Neural cell (in vitro differentiated cells): ENCODE measurements around the gene PSRC1. TPM values are rescaled to one million over a fixed set of nuclear protein-coding genes. Genes with fewer than 3 reads are reported as not detected.

Experiments used
- H2AFZ ChIP-seq: fragments of 200-600, 300-800 bp; sonication (generic), shearing (Covaris generic); 2 replicates; pipeline ENCODE4 v1.6.0; 2014; ENCODE audit warnings: low read depth, mild to moderate bottlenecking, antibody characterized with exemption, low read length, moderate library complexity
- H3F3A ChIP-seq: fragments of 200-600 bp; shearing (Covaris generic); 2 replicates; pipeline ENCODE4 v1.6.1; 2016; ENCODE audit warnings: mild to moderate bottlenecking, moderate library complexity, mixed read lengths, antibody characterized with exemption, low read length; ENCODE audit not compliant: insufficient read depth, poor library complexity, severe bottlenecking
- H3K27ac ChIP-seq: fragments of 200-600, 300-800 bp; sonication (generic), shearing (Covaris generic); 2 replicates; pipeline ENCODE4 v1.5.1; 2014; ENCODE audit warnings: mild to moderate bottlenecking, low read length, moderate library complexity
- H3K27me3 ChIP-seq: fragments of 300-800, 200-600 bp; sonication (generic), shearing (Covaris generic); 2 replicates; pipeline ENCODE4 v1.6.0; 2014; ENCODE audit warnings: mild to moderate bottlenecking, low read depth, low read length, moderate library complexity; ENCODE audit not compliant: insufficient read depth
- H3K36me3 ChIP-seq: fragments of 300-800, 200-600 bp; sonication (generic), shearing (Covaris generic); 2 replicates; pipeline ENCODE4 v1.5.1; 2014; ENCODE audit warnings: mild to moderate bottlenecking, antibody characterized with exemption, low read length, moderate library complexity; ENCODE audit not compliant: insufficient read depth
- H3K4me2 ChIP-seq: fragments of 300-800, 200-600 bp; sonication (generic), shearing (Covaris generic); 2 replicates; pipeline ENCODE4 v1.6.0; 2014; ENCODE audit warnings: mild to moderate bottlenecking, low read length
- H3K4me3 ChIP-seq: fragments of 300-800, 200-600 bp; sonication (generic), shearing (Covaris generic); 2 replicates; pipeline ENCODE4 v1.5.1; 2014; ENCODE audit warnings: mild to moderate bottlenecking, low read length, moderate library complexity
- H3K79me2 ChIP-seq: fragments of 200-600 bp; shearing (Covaris generic); replicated peaks from 2 replicates; pipeline ENCODE4 v1.6.0; 2014; ENCODE audit warnings: mild to moderate bottlenecking, low read length, moderate library complexity; ENCODE audit not compliant: insufficient read depth
- H3K9ac ChIP-seq: fragments of 300-800, 200-600 bp; sonication (generic), shearing (Covaris generic); 2 replicates; pipeline ENCODE4 v1.6.1; 2016; ENCODE audit warnings: mild to moderate bottlenecking, low read length, mixed read lengths
- H3K9me2 ChIP-seq: fragments of 200-600 bp; shearing (Covaris generic); 2 replicates; pipeline ENCODE4 v1.6.1; 2016; ENCODE audit warnings: mild to moderate bottlenecking, low read length, mixed read lengths; ENCODE audit not compliant: insufficient read depth
- H3K9me3 ChIP-seq: fragments of 200-600, 300-800 bp; sonication (generic), shearing (Covaris generic); 2 replicates; pipeline ENCODE4 v1.6.1; 2016; ENCODE audit warnings: mild to moderate bottlenecking, mixed run types, low read length, moderate library complexity, mixed read lengths
- H4K20me1 ChIP-seq: fragments of 200-600 bp; shearing (Covaris generic); 2 replicates; pipeline ENCODE4 v1.6.1; 2016; ENCODE audit warnings: mild to moderate bottlenecking, mixed run types; ENCODE audit not compliant: insufficient read depth
- CTCF ChIP-seq: fragments of 450-650 bp; IDR thresholded peaks from 2 replicates; pipeline ENCODE4 v1.5.1; 2014; ENCODE audit warnings: antibody characterized with exemption, mild to moderate bottlenecking, moderate library complexity; ENCODE audit not compliant: poor library complexity, severe bottlenecking
- EP300 ChIP-seq: fragments of 450-650 bp; conservative IDR thresholded peaks from 2 replicates; pipeline ENCODE4 v1.6.1; 2014; ENCODE audit warnings: antibody characterized with exemption, mild to moderate bottlenecking, moderate library complexity; ENCODE audit not compliant: poor library complexity, severe bottlenecking
- EZH2 ChIP-seq: fragments of 200-600, 300-800 bp; shearing (Covaris generic), sonication (generic); IDR thresholded peaks from 2 replicates; pipeline ENCODE4 v1.6.1; 2014; ENCODE audit warnings: antibody characterized with exemption, low read length, borderline replicate concordance, mild to moderate bottlenecking; ENCODE audit not compliant: insufficient read depth, poor library complexity, severe bottlenecking
- MXI1 ChIP-seq: fragments of 450-650 bp; conservative IDR thresholded peaks from 2 replicates; pipeline ENCODE4 v1.6.1; 2014; ENCODE audit warnings: antibody characterized with exemption, mild to moderate bottlenecking; ENCODE audit not compliant: poor library complexity, severe bottlenecking
- POLR2AphosphoS5 ChIP-seq: IDR thresholded peaks from 2 replicates; pipeline ENCODE4 v1.6.1; 2012
- RAD21 ChIP-seq: fragments of 450-650 bp; conservative IDR thresholded peaks from 2 replicates; pipeline ENCODE4 v1.6.1; 2014; ENCODE audit warnings: antibody characterized with exemption, mild to moderate bottlenecking, moderate library complexity
- REST ChIP-seq: IDR thresholded peaks from 2 replicates; pipeline ENCODE4 v1.6.1; 2012; ENCODE audit warnings: borderline replicate concordance
- SMC3 ChIP-seq: fragments of 450-650 bp; conservative IDR thresholded peaks from 2 replicates; pipeline ENCODE4 v1.6.1; 2014; ENCODE audit warnings: antibody characterized with exemption, mild to moderate bottlenecking, moderate library complexity; ENCODE audit not compliant: poor library complexity
- TAF1 ChIP-seq: IDR thresholded peaks from 2 replicates; pipeline ENCODE4 v1.6.1; 2012; ENCODE audit warnings: low read depth
- polyA plus RNA-seq: library from polyadenylated mRNA; depleted of rRNA; stranded (reverse); fragments of >200 nt; gene quantifications from 2 replicates; pipeline ENCODE4 v1.2.3, GENCODE V29; 2014

PSRC1 gene
- polyA plus RNA-seq, 1 donor from 2014 or later: 5.4 TPM

DNA sequence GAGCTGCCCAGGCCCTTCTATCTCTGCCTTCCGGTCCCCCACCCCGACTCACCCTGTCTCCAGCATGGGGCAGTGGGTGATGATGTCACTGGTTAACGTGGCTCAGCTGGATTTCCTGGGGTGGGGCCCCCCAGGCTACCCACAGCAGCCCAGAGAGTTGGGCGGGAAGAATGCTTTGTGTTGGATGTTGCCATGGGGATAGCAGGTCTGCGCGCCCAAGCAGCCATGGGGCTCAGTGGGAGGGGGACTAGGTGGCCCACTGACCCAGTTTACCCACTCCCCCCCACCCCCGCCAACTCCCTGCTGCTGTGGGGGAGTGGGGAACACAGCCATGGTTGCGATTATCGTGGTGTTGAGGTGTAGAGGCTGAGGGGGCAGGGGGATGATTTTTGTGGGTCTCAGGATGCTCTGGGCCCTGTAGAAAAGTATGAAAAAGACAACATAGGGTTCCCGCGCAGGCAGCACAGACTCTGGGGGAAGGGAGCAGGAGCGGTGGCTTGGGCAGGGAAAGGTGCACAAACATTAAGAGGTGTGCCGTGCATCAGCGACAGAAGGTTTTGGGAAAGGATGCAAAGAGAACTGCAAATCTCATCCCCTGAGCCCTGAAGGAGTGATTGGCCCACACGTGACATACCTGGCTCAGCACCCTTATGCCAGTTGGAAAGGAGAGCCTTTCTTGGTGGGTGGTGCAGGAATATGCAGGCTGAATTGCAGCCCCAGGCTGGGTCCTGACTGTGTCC lies 25.1 kb downstream of the PSRC1 start:
- H3K79me2 ChIP-seq: peaks cover 37% of the 10 kb centered on the region

More for the DNA sequence above, 25.1 kb downstream of the PSRC1 start:
- Histone ChIP-seq H3F3A (no peaks in the 10 kb centered on the region), H3K9me3 (no peaks in the 10 kb centered on the region), H2AFZ (no peak overlapping the region), H3K27me3 (no peaks in the 10 kb centered on the region), H3K27ac (no peak overlapping the region), H4K20me1 (no peaks in the 10 kb centered on the region), H3K9ac (no peak overlapping the region), H3K4me3 (no peak overlapping the region), H3K9me2 (no peaks in the 10 kb centered on the region), H3K36me3 (peaks cover 9% of the 10 kb centered on the region), H3K4me2 (no peak overlapping the region)
- TF ChIP-seq EP300 (no peak), CTCF (no peak), SMC3 (no peak), MXI1 (no peak), EZH2 (no peak), REST (no peak), RAD21 (no peak), POLR2AphosphoS5 (no peak), TAF1 (no peak)
